Activated gamma-delta T cell treated with anti-CD3 and anti-CD28 coated beads, Interleukin-2, amount 50 U/mL, for 16 hours (primary cell): ENCODE data around the gene KNOP1.

ENCODE experiments used
- DNase-seq: peaks from one replicate; pipeline ENCODE4 v3.0.0-alpha.2; 2020; ENCODE audit warnings: low read depth

The KNOP1 gene

DNA sequence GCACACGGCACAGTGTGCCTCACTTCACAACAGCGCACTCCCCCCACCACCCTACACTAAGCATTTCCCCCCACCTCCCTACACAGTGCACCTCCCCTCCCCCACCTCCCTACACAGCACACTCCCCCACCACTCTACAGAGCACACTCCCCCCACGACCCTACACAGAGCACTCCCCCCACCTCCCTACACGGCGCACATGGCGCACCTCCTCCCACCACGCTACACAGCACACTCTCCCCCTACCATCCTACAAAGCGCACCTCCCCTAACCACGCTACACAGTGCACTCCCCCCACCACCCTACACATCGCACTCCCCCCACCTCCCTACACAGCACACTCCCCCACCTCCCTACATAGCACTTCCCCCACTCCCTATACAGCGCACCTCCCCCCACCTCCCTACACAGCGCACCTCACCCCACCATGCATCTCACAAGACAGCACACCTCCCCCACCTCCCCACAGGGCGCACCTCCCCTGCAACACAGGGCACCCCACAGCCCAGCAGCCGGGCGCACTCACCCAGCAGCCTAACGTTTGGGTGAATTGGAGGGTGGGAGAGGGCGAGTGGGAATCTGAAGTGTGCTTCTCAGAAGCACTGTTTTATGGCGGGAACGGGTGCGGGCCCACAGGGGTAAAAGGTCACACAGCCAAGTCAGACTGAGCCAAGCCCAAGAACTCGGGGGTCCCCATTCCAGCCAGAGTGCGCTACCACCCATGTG, 10.3 kb downstream of the KNOP1 start:
- no peak for DNase-seq

DNA sequence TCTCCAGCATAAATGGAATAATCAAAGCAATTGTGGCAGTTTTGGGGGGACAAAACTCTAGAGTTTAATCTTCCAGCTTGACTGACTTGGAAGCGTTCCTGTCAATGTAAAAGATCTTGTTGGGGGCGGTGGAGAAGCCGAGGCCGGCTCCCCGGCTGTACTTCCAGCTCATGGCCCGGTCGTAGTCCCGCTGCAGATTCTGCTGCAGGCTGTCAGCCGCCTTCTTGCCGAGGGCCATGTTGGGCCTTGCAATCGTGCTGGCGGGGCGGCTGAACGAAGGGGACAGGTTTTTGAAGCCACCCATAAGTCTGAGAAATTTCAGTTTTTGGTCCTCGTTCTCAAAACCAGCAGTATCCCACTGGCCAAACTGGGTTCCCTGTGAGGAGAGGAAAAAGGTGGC, 11.2 kb downstream of the KNOP1 start:
- no peak for DNase-seq

DNA sequence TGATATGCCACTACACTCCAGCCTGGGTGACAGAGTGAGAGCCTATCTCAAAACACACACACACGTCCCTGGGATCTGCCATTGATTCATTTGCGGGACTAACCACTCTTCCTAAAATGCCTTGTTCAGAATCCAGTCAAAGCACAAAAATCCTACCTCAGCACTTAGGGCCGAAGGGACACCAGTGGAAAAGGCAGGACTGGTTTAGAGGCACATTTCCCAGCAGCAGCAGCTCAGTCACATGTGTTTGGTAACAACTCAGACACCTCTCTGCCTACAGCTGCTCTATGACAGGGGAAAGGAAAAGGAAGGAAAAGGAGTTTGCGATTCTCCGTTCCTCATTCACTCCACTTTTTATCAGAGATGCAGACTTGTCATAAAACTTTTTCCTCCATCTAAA, 12.2 kb downstream of the KNOP1 start:
- no peak for DNase-seq

DNA sequence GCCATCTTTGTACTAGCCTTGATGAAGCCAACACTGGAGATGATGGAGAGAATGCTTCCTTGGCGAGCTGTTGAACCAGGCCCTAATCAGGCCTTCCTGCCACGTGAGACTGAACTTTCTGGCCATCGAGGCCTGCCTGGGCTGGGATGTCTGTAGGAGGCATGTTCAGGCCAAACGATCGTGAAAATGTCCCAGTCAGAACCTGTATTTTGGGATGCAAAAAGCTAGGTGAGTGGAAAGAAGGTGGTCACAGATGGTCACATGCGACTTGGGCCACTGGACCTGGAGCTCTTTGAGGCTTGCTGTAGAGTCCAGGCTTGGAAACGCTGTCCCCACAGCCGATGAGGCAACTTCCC, 12.9 kb downstream of the KNOP1 start:
- no peak for DNase-seq

DNA sequence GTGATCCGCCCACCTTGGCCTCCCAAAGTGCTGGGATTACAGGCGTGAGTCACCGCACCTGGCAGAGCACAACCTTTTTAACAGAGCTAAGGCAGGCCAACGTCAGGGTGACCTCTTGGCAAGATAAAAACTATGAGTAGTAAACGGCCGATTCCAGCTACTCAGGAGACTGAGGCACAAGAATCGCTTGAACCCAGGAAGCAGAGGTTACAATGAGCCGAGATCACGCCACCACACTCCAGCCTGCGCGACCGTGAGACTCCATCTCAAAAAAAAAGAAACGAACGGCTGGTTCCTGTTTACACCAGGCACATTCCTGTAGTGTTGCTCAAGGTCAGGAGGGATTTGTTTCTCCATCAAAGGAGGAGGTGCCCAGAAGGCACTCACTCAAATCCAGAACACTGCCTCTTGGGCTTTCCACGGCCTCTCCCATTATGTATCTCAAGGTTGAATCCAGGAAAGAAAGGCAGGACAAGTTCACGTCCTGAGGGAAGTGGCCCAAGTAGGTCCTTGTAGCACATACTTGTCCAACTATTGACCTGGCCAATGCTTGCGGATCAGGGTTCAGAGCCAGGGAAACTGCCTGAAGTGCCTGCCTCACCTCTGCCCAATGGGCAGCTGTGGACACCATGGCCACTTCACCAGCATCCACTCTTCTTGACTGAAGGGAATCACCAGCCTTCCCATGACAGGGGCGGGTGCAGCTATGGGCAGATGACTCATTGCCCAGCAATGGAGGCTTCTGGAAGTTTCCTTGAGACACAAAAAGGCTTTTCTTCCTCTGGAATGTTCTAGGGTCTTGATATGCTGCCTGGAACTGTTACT, 13.5 kb downstream of the KNOP1 start:
- no peak for DNase-seq

DNA sequence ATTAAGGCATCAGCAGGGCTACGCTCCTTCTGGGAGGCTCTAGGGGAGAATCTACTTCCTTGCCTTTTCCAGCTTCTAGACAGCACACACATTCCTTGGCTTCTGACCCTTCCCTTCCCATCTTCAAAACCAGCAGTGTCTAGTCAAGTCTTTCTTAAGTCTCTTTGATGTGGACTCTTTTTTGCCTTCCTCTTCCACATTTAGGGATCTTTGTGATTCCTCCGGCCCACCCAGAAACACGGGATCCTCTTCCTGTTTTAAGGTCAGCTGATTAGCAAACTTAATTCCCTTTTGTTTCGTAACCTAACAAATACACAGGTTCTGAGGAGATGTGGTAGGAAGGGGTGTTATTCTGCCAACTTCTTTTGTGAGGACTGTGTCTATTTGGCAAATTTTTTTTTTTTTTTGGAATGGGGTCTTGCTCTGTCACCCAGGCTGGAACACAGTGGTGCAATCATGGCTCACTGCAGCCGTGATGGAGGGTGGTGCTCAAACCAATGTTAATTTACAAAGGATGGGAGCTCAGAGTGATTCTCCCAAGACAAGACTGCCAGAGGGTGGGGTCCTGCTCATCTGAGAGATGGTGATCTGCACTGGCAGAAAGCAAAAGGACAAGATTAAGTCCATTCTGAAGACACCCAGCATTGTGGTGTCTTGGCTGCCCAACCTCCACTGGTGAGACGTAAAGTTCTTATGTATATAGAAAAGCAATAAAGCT, 14.7 kb downstream of the KNOP1 start:
- DNase-seq, result no peak

DNA sequence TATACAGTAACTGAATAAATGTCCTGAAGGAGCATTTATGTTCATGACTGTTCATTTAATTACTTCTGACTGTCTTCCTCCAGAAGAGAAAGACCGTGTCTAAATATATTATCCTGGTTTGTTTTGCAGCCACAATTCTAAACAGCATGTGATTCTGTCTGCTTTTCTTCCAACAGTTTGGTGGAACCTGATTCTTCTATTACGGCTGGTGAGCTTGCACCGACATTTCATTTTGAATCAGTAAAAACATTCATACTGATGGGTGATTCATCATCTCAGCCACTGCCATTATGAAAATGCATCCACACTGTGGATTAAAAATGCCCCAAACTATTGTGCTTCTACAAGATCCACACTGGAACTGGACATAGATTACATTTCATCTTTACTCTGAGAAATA, 16.9 kb downstream of the KNOP1 start:
- DNase-seq, result no peak

DNA sequence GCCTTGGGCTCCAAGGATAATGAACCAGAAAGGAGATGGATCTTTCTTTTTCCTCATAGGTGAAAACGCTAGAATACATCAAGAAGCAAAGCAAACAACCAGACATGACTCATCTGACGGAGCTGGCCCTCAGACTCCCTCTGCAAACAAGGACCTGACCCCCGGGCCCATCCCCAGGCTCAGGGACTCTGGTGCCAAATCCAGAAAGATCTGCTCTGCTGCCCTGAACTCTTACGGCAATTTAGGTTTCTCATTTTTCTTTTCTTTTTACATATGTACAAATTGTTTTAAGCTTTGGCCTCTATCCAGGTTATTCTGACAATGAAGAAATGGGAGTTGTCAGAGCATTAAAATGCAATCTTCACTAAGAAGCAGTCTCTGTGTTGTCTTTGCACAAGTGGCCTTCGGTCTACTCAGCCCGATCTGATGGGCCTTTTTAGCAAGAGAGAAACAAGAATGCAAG, 17.7 kb downstream of the KNOP1 start:
- no peak for DNase-seq

DNA sequence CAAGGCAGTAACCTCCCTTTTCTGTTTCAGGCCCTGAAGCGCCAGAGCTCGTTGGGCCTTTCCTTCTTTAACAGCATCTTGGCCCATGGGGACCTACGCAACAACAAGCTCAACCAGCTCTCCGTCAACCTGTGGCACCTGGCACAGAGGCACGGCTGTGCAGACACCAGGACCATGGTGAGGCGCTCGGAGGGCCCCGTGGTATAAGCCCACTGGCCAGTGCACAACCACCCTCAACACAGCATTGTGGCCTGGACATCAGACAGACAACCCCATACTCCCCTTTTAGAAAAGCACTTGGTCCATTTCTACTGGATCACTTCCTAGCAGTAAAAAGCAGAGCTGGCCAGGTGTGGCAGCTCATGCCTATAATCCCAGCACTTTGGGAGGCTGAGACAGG, 18.6 kb downstream of the KNOP1 start:
- DNase-seq, result no peak

DNA sequence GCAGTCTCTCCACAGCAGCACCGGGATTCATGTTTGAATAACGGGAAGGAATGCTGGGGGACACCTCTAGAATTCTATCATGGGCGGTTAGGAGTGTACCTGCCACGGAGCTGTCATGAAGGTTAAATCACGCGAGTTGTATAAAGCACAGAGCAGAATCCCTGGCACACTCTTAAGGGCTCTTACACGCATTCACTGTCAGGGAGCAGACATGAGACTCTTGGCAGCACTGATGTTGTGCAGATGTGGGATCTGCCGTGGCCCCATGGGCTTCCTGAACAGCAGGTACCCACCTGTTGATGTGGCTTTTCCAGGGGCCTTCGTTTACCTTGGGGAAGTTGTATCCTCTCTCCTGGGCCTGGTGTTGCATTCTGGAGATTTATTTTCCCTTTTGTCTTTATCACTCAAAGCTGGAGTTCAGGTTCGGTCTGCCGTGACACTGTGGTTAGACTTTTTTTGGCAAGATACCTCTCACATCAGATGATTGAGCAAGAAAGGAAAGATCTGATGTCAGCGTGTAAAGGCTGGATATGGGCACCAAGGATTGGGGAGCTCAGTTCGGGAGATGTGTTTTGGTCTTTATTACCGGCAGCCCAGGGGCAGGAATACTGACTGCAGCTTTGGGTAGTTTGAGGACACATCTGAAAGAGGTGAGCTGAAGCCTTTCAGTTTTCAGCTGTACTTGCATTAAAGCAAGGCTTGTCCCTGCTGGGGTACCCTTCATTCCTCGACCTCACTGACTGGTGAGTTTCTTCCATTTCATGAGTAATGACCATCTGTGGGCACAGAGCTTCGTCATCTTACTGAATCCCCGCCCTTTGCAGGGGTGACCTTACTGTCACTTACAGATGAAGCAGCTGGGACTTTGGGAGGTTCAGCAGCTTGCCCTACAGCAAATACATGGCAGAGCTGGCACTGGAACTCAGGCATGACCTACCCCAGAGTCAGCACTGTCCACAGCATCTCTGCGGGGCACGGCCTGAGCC, 19.3 kb downstream of the KNOP1 start:
- no peak for DNase-seq

DNA sequence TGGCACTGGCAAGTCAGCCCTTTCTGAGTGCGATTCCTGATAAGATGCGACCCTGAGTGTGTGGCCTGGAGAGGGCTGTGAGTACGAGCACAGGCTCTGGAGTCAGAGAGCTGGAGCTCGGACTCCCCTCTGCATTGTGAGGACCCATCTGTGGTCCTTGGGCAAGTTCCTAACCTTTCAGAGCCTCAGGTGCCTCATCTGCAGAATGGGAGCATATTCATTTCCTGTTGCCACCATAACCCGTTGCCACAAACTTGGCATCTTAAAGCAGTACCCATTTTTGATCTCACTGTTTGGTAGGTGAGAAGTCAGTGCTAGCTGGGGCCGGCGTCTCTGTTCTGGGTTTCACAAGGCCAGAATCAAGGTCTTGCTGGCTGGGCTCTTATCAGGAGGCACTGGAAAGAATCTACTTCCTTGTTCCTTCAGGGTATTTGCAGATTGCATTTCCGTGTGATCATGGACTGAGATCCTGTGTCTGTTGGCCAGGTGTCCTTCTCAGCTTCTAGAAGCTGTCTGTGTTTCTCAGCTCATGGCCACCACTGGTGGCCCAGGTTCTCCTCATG, 20.2 kb downstream of the KNOP1 start:
- DNase-seq, result no peak

DNA sequence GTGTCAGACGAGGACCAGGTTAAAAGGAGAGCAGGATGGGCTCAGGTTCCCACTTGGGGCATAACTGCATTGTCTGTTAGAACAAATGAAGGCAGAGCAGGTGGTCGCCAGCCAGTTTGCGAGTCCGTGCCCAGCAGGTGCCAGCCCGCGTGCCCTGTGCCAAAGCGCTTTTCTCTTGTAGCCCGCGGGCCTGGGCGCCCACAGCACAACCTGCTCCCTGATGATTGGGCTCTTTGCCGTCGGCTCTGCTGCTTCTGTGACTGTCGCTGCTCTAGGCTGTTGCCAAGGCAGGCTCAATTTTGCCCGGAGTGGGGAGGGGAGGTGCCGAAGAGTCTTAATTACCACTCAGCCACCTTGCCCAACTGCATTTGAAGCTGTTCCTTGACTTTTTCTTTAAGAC, 21.1 kb downstream of the KNOP1 start:
- DNase-seq, result no peak

DNA sequence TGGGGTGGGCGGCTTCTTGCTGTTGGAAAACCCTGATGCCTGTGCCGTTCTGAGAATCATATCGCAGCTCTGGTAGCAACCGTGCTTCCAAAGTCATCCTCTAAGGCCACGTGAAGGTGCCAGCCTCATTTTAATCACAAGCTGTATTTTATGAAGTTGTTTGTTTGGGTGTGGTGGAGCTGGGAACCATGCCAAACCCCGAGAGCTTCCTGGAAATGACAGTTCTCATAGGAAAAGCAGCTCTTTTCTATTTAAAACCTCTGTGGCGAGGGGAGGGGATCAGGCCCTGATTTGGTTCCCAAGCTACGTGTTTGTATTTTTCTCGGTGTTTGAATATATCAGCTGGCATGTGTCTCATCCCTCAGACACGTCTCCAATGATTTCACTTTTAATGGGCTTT, 21.7 kb downstream of the KNOP1 start:
- DNase-seq, result peak; percentile 14

DNA sequence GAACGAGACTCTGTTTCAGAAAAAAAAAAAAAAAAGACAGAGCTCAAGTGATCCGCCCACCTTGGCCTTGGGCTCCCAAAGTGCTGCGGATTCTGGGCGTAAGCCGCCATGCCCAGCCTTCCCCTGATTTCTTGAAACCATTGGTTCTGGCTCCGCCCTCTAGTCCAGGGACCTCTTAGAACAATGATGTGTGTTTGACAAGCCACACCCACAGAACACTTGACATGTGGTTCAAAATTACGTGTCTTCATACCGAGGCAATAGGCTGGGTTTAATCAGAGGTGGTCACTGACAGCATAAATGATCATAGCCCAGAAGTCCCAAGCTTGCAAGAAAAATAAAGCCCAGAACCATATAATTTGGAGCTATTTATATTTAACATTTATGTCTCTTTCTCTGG, 23.0 kb downstream of the KNOP1 start:
- DNase-seq, result no peak

DNA sequence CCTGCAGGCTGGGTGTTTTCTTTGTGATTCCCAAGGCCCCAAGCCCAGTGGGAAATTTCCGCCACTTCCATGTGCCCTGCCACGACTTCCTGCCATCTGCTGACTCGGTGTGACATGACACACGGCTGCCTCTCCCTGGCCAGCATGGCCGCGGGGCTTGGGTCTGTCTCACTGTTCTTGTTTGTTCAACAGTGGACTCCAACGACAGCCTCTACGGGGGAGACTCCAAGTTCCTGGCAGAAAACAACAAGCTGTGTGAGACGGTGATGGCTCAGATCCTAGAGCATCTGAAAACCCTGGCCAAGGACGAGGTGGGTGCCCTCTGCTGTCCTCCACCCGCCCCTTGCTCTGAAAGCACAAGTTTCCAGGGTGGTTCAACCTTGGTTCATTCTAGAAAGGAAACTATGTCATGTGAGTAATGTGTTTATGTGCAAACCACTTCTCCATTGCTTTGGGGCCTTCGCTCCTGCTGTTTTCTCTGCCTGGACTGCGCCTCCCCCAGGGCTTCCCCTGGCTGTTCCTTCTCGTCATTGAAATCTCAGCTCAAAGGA, 26.8 kb downstream of the KNOP1 start:
- no peak for DNase-seq

DNA sequence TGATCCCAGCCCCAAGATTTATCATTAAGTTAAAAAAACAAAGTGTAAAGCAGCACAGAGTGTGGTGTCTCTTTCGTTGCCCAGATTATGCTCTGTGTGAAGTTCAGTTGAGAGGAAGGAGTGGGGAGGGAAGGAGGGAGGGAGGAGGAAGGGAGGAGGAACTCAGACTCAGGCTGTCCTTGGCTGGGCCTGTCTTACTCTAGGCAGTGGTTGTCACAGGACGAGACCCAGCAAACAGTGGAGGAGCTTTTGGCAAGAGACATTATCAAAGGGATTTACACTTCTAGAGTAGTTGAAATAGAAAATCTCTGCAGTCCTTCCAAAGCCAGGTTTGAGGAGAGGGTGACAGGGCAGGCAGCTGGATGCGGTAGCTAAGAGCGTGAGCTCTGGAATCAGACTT, 27.8 kb downstream of the KNOP1 start:
- DNase-seq, result no peak

DNA sequence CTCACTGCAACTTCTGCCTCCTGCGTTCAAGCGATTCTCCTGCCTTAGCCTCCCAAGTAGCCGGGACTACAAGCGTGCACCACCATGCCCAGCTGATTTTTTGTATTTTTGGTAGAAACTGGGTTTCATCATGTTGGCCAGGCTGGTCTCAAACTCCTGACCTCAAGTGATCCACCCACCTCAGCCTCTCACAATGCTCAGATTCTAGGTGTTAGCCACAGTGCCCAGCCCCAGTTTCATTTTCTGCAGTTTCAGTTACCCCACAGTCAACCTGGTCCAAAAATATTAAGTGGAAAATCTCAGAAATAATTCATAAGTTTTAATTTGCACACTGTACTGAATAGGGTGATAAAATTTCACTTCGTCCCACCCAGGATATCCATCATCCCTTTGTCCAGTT, 28.7 kb downstream of the KNOP1 start:
- DNase-seq, result no peak

DNA sequence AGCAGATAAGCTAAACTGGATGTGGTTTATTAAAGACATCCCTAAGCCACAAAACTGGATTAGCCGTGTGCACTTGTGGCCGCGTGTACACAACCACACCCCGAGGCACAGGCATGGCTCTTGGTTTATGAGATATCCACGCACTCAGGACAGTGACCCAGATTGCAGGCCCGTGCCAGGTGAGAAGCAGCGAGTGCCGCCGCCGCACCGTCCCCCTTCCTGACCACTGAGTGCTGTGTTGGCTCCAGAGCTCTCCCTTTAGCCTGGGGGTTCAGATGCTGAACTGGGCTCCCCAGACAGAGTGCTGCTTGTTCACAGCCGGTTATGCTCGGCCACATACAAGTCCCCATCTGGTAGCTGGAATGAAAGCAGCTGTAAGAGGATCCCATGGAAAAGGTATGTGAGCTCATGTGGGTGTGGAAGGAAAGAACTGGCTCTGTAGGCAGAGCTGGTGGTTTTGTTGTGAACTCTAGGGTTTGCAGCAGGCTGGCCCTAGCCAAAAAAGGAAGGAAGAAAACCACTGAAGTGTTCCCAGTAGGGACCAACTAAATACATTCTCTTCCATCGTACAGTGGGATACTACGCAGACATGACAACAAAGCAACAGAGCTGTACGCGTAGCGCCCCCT, 29.5 kb downstream of the KNOP1 start:
- no peak for DNase-seq

DNA sequence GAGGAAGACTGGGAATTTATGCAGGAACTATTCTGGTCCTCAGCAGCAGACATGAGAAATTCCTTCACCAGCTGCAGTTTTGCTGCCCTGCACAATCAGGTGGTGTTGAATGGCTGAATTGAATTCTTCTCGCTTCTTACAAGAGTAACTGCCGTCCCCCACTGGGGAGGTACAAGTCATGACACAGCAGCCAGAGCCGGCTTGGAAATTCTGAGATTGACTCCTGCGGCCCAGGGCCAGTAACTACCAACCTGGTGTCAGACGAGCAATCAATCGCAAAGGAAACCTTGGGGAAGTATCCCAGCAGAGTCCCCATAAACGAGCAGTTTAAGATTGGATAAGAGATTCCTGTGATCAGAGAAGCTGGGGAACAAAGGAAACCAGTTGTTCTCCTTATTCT, 30.7 kb downstream of the KNOP1 start:
- no peak for DNase-seq

DNA sequence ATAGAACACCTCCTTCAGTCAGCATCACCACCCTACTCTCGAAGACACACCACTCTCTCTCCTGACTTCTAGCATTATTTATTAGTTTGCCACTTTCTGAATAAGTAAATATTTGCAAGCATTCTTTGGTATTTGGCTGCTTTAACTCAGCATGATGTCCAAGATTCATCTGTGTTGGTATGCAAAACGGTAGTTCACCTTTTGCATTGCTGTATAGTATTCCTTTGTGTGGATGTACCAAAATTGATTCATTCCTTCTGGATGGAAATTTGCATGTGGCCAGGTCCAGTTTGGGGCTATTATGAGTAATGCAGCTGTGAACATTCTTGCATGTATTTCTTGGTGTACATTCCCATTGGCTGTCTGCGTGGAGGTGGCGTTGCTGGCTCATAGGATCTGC, 32.9 kb downstream of the KNOP1 start:
- DNase-seq, result no peak
